Dendritic cell treated with granulocyte-macrophage colony-stimulating factor and Interleukin-4, amounts not matched to agents 40 ng/mL and 50 ng/mL, for 4 days (primary cell): ENCODE data around the gene RAB11FIP4.

Experiments
- H3K27ac Mint-ChIP-seq: one replicate; pipeline ENCODE4 v1.8.0; 2022; ENCODE audit warnings: mild to moderate bottlenecking, mixed read lengths
- H3K27me3 Mint-ChIP-seq: one replicate; pipeline ENCODE4 v1.8.0; 2022; ENCODE audit warnings: mild to moderate bottlenecking, mixed read lengths
- H3K36me3 Mint-ChIP-seq: one replicate; pipeline ENCODE4 v1.8.0; 2022; ENCODE audit warnings: low read depth, mixed read lengths
- H3K4me1 Mint-ChIP-seq: one replicate; pipeline ENCODE4 v1.8.0; 2022; ENCODE audit warnings: low read depth, mixed read lengths
- H3K4me3 Mint-ChIP-seq: one replicate; pipeline ENCODE4 v1.8.0; 2022; ENCODE audit warnings: mild to moderate bottlenecking, moderate library complexity, mixed read lengths
- H3K9me3 Mint-ChIP-seq: one replicate; pipeline ENCODE4 v1.8.0; 2022; ENCODE audit warnings: mixed read lengths
- intact Hi-C: fragments of 100-400 bp; cut with micrococcal nuclease; formaldehyde crosslinking; loops from one replicate; pipeline ENCODE4 v1.15.0; 2022

RAB11FIP4 gene

GRCh38 chr17:31490671-31491375, 99.3 kb downstream of the RAB11FIP4 start:
- peaks cover 81% of the 10 kb centered on the region for H3K4me1 Mint-ChIP-seq
- H3K27ac Mint-ChIP-seq, result peak overlapping the region; percentile 74
- intact Hi-C loops, result no loop called here
- peaks cover 14% of the 10 kb centered on the region for H3K27me3 Mint-ChIP-seq
- H3K4me3 Mint-ChIP-seq, result peak overlapping the region; percentile 52
- H3K36me3 Mint-ChIP-seq, result no peaks in the 10 kb centered on the region
- no peaks in the 10 kb centered on the region for H3K9me3 Mint-ChIP-seq

DNA sequence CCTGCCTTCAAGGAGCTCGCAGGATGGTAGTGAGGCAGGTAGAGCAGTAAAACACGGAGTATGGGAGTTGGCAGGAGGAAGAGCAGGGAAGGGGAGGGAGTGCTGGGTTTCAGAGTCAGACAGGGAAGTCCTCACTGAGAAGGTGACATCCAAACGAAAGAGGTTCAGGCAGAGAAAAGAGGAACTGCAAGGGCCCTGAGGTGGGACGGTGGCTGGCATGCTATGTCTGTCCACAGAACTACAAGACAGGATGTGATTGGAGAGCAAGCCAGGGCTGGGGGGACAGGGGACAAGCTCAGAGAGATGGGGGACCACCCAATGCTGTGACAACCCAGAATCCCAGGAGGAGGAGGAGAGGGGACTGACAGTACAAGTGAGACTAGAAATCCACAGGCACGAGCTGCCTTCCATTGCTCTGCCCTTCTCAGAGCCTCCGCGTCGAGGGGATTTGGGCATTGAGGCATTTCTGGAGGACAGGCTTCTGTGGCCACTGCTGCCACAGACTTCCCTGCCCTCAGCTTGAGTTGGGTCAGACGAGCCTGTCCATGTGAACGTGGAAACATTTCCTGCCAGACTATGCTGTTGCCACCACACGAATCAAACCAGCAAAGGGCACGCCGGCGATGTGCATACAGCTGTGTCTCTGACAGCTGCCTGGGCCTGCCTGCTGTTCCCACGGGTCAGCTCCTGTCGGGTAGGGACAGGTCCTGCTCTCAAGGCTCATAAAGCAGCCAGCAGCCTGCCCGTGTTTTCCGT, 100.1 kb downstream of the RAB11FIP4 start:
- no peaks in the 10 kb centered on the region for H3K36me3 Mint-ChIP-seq
- intact Hi-C loops, result loop anchor here (2.0 kb wide), 1 partner anchor 41 kb away; no protein-coding TSS in a partner anchor

GRCh38 chr17:31492206-31492605, 100.7 kb downstream of the RAB11FIP4 start:
- Mint-ChIP-seq H3K36me3 (no peaks in the 10 kb centered on the region), H3K9me3 (no peaks in the 10 kb centered on the region), H3K27ac (peak overlapping the region; percentile 74), H3K27me3 (peaks cover 16% of the 10 kb centered on the region), H3K4me3 (no peak overlapping the region), H3K4me1 (peaks cover 83% of the 10 kb centered on the region)
- intact Hi-C loops, result loop anchor here (2.0 kb wide), 1 partner anchor 41 kb away; no protein-coding TSS in a partner anchor

More for the DNA sequence above, 100.1 kb downstream of the RAB11FIP4 start:
- Mint-ChIP-seq H3K27ac (peak overlapping the region; percentile 74), H3K4me3 (peak overlapping the region; percentile 52), H3K9me3 (no peaks in the 10 kb centered on the region), H3K27me3 (peaks cover 15% of the 10 kb centered on the region), H3K4me1 (peaks cover 83% of the 10 kb centered on the region)

DNA sequence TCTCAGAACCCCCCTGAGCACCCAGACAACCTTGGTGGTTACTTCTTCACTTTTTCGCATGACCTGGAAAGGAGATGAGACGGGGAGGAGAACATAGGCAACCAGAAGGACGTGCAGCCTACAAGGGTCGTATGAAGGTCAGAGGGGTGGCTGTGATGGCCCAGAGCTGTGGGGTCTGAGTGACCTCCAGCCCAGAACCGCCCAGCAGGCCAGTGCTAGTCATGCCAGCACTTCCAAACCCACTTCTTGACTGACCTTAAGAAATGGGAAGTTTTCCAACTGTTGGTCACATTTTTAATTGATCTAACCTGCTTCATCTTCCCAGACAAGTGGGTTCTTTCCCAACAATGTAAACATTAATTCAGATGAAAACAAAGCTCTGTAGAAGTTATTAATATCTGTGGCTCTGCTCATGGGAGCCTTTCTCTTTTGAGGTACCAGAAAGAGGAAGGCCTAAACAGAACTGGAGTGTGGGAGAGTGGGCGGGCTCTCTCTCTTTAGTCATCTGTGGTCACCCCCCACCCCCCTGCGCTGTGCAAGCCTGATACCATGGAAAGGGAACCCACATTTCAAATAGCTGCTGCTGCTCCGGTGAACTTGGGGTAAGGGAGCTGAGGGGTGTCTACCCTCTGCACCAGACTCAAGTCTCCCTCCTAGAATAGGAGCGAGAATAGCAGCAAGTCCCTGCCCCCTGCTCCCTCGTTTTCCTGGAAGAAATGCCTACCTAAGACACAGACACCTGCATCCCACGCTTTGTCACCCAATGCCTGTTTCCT, 101.6 kb downstream of the RAB11FIP4 start:
- no peaks in the 10 kb centered on the region for H3K9me3 Mint-ChIP-seq
- H3K36me3 Mint-ChIP-seq, result no peaks in the 10 kb centered on the region
- H3K27ac Mint-ChIP-seq, result peak overlapping the region; percentile 74
- intact Hi-C loops, result loop anchor here (2.0 kb wide), 1 partner anchor 42 kb away; no protein-coding TSS in a partner anchor
- H3K27me3 Mint-ChIP-seq, result peaks cover 19% of the 10 kb centered on the region
- H3K4me3 Mint-ChIP-seq, result peak overlapping the region; percentile 50
- H3K4me1 Mint-ChIP-seq, result peaks cover 87% of the 10 kb centered on the region

DNA sequence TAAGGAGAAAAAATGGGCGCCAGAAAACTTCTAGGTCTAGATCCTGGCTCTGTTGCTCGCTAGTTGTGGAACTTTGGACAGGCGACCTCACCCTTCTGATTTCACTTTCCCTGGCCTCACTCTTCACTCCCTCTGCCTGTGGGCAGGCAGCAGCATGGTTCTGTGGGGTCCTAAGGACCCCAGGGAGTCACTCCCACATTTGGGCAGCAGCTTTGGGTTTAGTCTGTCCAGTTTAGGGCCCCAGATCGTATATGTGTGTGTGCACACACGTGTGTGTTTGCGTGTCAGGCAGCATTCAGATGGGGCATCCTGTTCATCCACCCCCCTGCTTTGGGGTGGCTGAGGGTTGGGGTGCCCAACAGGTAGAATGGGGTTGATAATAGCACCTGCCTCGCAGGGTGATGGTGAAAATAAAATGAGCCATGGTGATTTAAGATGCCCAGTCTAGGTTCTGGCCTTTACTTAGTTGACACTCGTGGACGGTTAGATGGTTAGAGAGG, 102.2 kb downstream of the RAB11FIP4 start:
- Mint-ChIP-seq H3K36me3 (no peaks in the 10 kb centered on the region), H3K27ac (peak overlapping the region; percentile 74), H3K27me3 (peaks cover 19% of the 10 kb centered on the region), H3K4me1 (peaks cover 92% of the 10 kb centered on the region), H3K9me3 (no peaks in the 10 kb centered on the region), H3K4me3 (peak overlapping the region; percentile 50)
- intact Hi-C loops, result loop anchor here (2.0 kb wide), 1 partner anchor 43 kb away; no protein-coding TSS in a partner anchor

DNA sequence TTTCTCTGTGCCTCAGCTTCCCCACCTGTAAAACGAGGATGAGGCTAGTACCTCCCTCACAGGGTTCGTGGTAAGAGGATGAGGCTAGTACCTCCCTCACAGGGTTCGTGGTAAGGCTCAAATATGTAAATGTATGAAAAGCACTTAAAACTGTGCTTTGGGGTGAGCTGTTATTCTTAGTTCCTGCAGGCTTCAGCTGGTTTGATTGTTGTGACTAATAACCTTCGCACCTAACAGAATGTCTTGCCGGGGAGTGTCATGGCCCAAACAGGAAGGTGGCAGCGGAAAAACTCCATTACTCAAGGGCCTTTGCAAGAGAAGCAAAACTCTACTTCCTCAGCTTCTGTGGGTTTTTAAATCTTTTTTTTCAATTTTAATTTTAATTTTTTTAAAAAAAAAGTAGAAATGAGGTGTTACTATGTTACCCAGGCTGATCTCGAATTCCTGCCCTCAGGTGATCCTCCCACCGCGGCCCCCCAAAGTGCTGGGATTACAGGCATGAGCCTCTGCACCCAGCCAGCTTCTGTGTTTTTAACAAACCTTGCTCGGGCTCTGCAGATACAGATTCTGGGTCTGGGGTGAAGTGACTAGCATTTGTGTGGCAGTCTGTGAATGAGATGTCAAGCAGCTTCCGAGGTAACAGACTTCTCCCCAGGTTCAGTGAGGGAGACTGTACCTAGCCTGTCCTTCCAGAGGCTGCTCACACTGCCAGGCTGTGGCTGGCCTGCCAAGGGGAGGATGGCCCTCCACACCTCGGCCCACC, 103.0 kb downstream of the RAB11FIP4 start:
- no peaks in the 10 kb centered on the region for H3K36me3 Mint-ChIP-seq
- H3K27me3 Mint-ChIP-seq, result peaks cover 12% of the 10 kb centered on the region
- H3K4me1 Mint-ChIP-seq, result peaks cover 92% of the 10 kb centered on the region
- H3K9me3 Mint-ChIP-seq, result no peaks in the 10 kb centered on the region
- intact Hi-C loops, result no loop called here
- H3K4me3 Mint-ChIP-seq, result no peak overlapping the region
- peak overlapping the region; percentile 74 for H3K27ac Mint-ChIP-seq

DNA sequence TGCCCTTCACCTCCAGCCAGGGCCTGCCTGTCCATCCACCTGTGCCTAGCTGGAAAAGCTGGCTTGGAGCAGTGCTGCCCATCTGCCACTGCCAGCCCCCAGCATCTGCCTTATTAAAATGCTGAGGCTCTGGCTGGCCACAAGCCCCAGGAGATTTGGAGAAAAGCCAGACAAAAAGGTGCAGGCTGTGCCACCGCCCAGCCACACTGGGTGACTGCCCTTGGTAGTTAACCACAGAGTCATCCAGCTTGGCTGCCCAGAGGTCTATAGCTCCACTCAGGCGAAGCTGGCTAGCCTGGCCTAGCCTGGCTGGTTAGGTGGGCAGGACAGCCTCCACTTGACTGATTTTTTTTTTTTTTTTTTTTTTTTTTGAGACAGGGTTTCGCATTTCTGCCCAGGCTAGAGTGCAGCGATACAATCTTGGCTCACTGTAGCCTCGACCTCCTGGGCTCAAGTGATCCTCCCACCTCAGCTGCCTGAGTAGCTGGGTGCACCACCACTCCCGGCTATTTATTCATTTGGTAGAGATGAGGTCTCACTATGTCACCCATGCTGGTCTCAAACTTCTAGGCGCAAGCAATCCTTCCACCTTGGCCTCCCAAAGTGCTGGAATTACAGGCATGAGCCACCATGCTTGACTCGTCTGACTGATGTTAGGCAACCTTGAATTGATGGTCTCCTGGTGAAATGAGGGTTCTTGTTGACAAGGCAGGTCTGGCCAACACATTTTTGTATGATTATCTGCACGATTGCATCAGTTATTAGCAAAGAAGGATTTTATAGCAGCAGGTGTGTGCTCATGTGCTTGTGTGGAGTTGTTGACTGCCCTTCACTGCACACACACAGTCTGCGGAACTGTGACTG, 103.8 kb downstream of the RAB11FIP4 start:
- intact Hi-C loops, result no loop called here
- Mint-ChIP-seq H3K4me1 (peaks cover 88% of the 10 kb centered on the region), H3K9me3 (no peaks in the 10 kb centered on the region), H3K27ac (peak overlapping the region; percentile 65), H3K36me3 (no peaks in the 10 kb centered on the region), H3K27me3 (peaks cover 8% of the 10 kb centered on the region), H3K4me3 (no peak overlapping the region)

- H3K4me3 Mint-ChIP-seq, result no peak overlapping the region
- no peaks in the 10 kb centered on the region for H3K9me3 Mint-ChIP-seq
- H3K4me1 Mint-ChIP-seq, result peaks cover 80% of the 10 kb centered on the region
- intact Hi-C loops, result no loop called here
- H3K27ac Mint-ChIP-seq, result peak overlapping the region; percentile 44
- peaks cover 8% of the 10 kb centered on the region for H3K27me3 Mint-ChIP-seq
- H3K36me3 Mint-ChIP-seq, result no peaks in the 10 kb centered on the region
Measured at GRCh38 chr17:31496097-31496496, 104.6 kb downstream of the RAB11FIP4 start.

GRCh38 chr17:31496601-31497000, 105.1 kb downstream of the RAB11FIP4 start:
- Mint-ChIP-seq H3K36me3 (no peaks in the 10 kb centered on the region), H3K27ac (peak overlapping the region; percentile 44), H3K4me3 (no peak overlapping the region), H3K9me3 (no peaks in the 10 kb centered on the region), H3K4me1 (peaks cover 75% of the 10 kb centered on the region), H3K27me3 (peaks cover 8% of the 10 kb centered on the region)
- intact Hi-C loops, result no loop called here

DNA sequence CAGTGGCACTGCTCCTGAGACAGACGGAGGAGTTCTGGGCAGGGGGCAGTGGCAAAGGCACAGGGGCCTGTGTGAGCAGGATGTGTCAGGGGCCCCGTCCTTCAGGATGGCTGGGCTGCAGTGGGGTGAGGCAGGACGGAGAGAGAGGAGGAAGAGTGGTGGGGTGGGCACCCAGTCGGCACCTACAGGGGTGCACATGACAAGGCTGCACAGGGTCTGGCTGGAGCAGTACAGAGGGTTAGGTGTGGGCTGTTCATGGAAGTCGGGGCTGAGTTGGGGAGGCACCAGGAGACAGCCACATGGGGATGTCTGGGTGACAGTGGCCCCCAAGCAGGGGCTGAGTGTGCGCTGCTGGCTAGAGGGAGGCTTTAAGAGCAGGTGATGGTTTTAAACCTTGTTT, 106.0 kb downstream of the RAB11FIP4 start:
- H3K27me3 Mint-ChIP-seq, result peaks cover 8% of the 10 kb centered on the region
- no peak overlapping the region for H3K4me3 Mint-ChIP-seq
- H3K9me3 Mint-ChIP-seq, result no peaks in the 10 kb centered on the region
- intact Hi-C loops, result no loop called here
- H3K36me3 Mint-ChIP-seq, result no peaks in the 10 kb centered on the region
- H3K4me1 Mint-ChIP-seq, result peaks cover 66% of the 10 kb centered on the region
- H3K27ac Mint-ChIP-seq, result no peak overlapping the region

GRCh38 chr17:31497994-31498826, 106.7 kb downstream of the RAB11FIP4 start:
- H3K36me3 Mint-ChIP-seq, result no peaks in the 10 kb centered on the region
- H3K4me3 Mint-ChIP-seq, result no peak overlapping the region
- peaks cover 8% of the 10 kb centered on the region for H3K27me3 Mint-ChIP-seq
- intact Hi-C loops, result no loop called here
- no peak overlapping the region for H3K27ac Mint-ChIP-seq
- no peaks in the 10 kb centered on the region for H3K9me3 Mint-ChIP-seq
- peaks cover 59% of the 10 kb centered on the region for H3K4me1 Mint-ChIP-seq
